Natural killer cell (primary cell): ENCODE measurements around the gene ATP2A2. TPM values are rescaled to one million over a fixed set of nuclear protein-coding genes. Genes with fewer than 3 reads are reported as not detected.

ENCODE experiments used
- ATAC-seq, 3 donors: fragments of 150-1000 bp in 2 of 3; fragments of 200-7000 bp in 1 of 3; cut with Tn5 transposase; 1 replicate in 1 of 3; 2 replicates in 2 of 3; pipeline ENCODE4 v1.10.0; 2021; ENCODE audit warnings: mild to moderate bottlenecking in 2 of 3, moderate library complexity in 2 of 3
- DNase-seq, 2 donors: peaks; one replicate each; pipeline versions ENCODE4 v3.0.0 to v3.0.0-alpha.2; 2013 to 2021; ENCODE audit warnings: mixed read lengths in 1 of 2
- H3K27ac ChIP-seq: one replicate; pipeline ENCODE4 v1.5.1; 2013; ENCODE audit warnings: mild to moderate bottlenecking, low read length
- H3K27me3 ChIP-seq: one replicate; pipeline ENCODE4 v1.6.1; 2013; ENCODE audit warnings: low read length; ENCODE audit not compliant: control insufficient read depth, insufficient read depth
- H3K36me3 ChIP-seq: one replicate; pipeline ENCODE4 v1.6.1; 2013; ENCODE audit warnings: low read length; ENCODE audit not compliant: control insufficient read depth, insufficient read depth
- H3K4me1 ChIP-seq: one replicate; pipeline ENCODE4 v1.6.1; 2013; ENCODE audit warnings: low read length; ENCODE audit not compliant: control insufficient read depth, insufficient read depth
- H3K4me3 ChIP-seq: one replicate; pipeline ENCODE4 v1.5.1; 2013; ENCODE audit warnings: low read length
- H3K9me3 ChIP-seq: one replicate; pipeline ENCODE4 v1.6.1; 2013; ENCODE audit warnings: low read length; ENCODE audit not compliant: control insufficient read depth, insufficient read depth
- H3K27ac Mint-ChIP-seq, 2 donors: one replicate each; pipeline ENCODE4 v1.8.0; 2022; ENCODE audit warnings: mild to moderate bottlenecking in 2 of 2, mixed read lengths in 2 of 2, moderate library complexity in 1 of 2
- H3K27me3 Mint-ChIP-seq, 2 donors: one replicate each; pipeline ENCODE4 v1.8.0; 2022; ENCODE audit warnings: low read depth in 2 of 2, mixed read lengths in 2 of 2
- H3K36me3 Mint-ChIP-seq: one replicate; pipeline ENCODE4 v1.8.0; 2022; ENCODE audit warnings: mixed read lengths
- H3K4me1 Mint-ChIP-seq, 2 donors: one replicate each; pipeline ENCODE4 v1.8.0; 2022; ENCODE audit warnings: mixed read lengths in 2 of 2
- H3K4me3 Mint-ChIP-seq: one replicate; pipeline ENCODE4 v1.8.0; 2022; ENCODE audit warnings: mild to moderate bottlenecking, moderate library complexity, mixed read lengths
- H3K9me3 Mint-ChIP-seq, 2 donors: one replicate each; pipeline ENCODE4 v1.8.0; 2022; ENCODE audit warnings: mixed read lengths in 2 of 2
- WGBS: methylation state at CpG from one replicate; pipeline ENCODE4 v1.1.7; 2013; ENCODE audit warnings: missing lambda C conversion rate; ENCODE audit not compliant: insufficient coverage; 5-methylcytosine and 5-hydroxymethylcytosine counted together
- intact Hi-C: fragments of 100-400 bp; cut with micrococcal nuclease; formaldehyde crosslinking; loops from one replicate; pipeline ENCODE4 v1.14.2; 2022
- total RNA-seq, 4 donors: library from RNA; stranded (reverse); fragments of 120-200 nt in 1 of 4; gene quantifications; one replicate each; pipeline versions ENCODE4 v1.2.3 to v1.2.4, GENCODE V29; 2013 to 2022
- TF ChIP-seq, protein P1 (sequence below): fragments of 200-600 bp; IDR thresholded peaks from one replicate; pipeline ENCODE4 v1.8.0; 2022; ENCODE audit warnings: antibody characterized with exemption

Gene ATP2A2
- total RNA-seq, 3 donors from 2014 or later (not counting 1 experiment from before 2014, with no cell fraction given) = 118 to 140 (median 123) TPM

DNA sequence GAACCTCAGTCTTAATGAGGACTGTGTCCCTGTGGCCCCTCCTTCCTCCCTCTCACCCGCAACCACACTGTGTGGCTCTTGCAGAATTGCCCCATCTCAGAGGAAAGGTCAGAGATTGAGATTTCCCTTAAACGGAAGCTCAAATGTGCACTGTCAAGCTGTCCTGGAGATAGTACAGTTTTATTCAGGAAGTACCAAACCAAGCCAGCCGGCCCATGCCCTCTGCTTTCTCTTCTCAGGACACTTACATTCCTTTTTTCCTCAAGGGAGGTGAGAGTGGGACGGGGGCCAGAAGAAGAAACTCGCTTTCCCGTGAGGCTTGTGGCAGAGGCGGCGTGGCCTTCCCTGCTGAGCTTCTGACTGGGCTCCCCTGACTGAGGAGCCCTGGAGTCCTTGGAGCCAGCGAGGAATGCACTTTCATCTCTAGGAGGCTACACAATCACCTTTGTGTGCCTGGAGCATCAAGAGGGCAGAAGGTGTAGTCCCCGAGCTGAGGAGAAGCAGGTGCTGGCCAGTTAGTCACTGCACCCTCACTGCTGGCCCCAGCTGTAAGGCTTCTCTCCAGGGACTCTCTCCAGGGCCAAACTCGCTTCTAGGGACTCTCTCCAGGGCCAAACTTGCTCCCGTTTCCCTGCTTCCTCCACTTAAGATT lies 24.1 kb upstream of the ATP2A2 start:
- Histone ChIP-seq H3K27ac (no peak overlapping the region), H3K9me3 (no peaks in the 10 kb centered on the region), H3K4me1 (peaks cover 7% of the 10 kb centered on the region), H3K4me3 (no peak overlapping the region), H3K27me3 (no peaks in the 10 kb centered on the region), H3K36me3 (no peaks in the 10 kb centered on the region)
- H3K4me3 Mint-ChIP-seq = no peak overlapping the region
- ATAC-seq (peak in 2 of 3 donors; percentile 68 to 91), DNase-seq (no peak)
- 61% methylated on average over 12 of the region's 12 CpGs for WGBS
- no peaks in the 10 kb centered on the region for H3K9me3 Mint-ChIP-seq
- peak overlapping the region in 1 of 2 donors; percentile 20 for H3K27ac Mint-ChIP-seq
- no peaks in the 10 kb centered on the region for H3K36me3 Mint-ChIP-seq
- TF ChIP-seq, protein P1, sequence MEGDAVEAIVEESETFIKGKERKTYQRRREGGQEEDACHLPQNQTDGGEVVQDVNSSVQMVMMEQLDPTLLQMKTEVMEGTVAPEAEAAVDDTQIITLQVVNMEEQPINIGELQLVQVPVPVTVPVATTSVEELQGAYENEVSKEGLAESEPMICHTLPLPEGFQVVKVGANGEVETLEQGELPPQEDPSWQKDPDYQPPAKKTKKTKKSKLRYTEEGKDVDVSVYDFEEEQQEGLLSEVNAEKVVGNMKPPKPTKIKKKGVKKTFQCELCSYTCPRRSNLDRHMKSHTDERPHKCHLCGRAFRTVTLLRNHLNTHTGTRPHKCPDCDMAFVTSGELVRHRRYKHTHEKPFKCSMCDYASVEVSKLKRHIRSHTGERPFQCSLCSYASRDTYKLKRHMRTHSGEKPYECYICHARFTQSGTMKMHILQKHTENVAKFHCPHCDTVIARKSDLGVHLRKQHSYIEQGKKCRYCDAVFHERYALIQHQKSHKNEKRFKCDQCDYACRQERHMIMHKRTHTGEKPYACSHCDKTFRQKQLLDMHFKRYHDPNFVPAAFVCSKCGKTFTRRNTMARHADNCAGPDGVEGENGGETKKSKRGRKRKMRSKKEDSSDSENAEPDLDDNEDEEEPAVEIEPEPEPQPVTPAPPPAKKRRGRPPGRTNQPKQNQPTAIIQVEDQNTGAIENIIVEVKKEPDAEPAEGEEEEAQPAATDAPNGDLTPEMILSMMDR = no peak
- peaks cover 0 to 5% of the 10 kb centered on the region in 2 donors for H3K4me1 Mint-ChIP-seq
- intact Hi-C loops = no loop called here
- no peaks in the 10 kb centered on the region for H3K27me3 Mint-ChIP-seq

GRCh38 chr12:110258466-110258865 lies 22.6 kb upstream of the ATP2A2 start:
- TF ChIP-seq, protein P1 = no peak
- intact Hi-C loops = no loop called here
- no peaks in the 10 kb centered on the region for H3K9me3 Mint-ChIP-seq
- H3K27ac Mint-ChIP-seq = no peak overlapping the region
- 85% methylated on average over 12 of the region's 12 CpGs for WGBS
- no peak overlapping the region for H3K4me3 ChIP-seq
- DNase-seq = no peak
- no peaks in the 10 kb centered on the region for H3K27me3 ChIP-seq
- peaks cover 0 to 4% of the 10 kb centered on the region in 2 donors for H3K27me3 Mint-ChIP-seq
- no peak overlapping the region for H3K27ac ChIP-seq
- H3K4me1 ChIP-seq = peaks cover 7% of the 10 kb centered on the region
- no peak overlapping the region for H3K4me3 Mint-ChIP-seq
- H3K4me1 Mint-ChIP-seq = peaks cover 0 to 5% of the 10 kb centered on the region in 2 donors
- no peaks in the 10 kb centered on the region for H3K9me3 ChIP-seq
- ATAC-seq = no peak
- H3K36me3 ChIP-seq = no peaks in the 10 kb centered on the region
- no peaks in the 10 kb centered on the region for H3K36me3 Mint-ChIP-seq

DNA sequence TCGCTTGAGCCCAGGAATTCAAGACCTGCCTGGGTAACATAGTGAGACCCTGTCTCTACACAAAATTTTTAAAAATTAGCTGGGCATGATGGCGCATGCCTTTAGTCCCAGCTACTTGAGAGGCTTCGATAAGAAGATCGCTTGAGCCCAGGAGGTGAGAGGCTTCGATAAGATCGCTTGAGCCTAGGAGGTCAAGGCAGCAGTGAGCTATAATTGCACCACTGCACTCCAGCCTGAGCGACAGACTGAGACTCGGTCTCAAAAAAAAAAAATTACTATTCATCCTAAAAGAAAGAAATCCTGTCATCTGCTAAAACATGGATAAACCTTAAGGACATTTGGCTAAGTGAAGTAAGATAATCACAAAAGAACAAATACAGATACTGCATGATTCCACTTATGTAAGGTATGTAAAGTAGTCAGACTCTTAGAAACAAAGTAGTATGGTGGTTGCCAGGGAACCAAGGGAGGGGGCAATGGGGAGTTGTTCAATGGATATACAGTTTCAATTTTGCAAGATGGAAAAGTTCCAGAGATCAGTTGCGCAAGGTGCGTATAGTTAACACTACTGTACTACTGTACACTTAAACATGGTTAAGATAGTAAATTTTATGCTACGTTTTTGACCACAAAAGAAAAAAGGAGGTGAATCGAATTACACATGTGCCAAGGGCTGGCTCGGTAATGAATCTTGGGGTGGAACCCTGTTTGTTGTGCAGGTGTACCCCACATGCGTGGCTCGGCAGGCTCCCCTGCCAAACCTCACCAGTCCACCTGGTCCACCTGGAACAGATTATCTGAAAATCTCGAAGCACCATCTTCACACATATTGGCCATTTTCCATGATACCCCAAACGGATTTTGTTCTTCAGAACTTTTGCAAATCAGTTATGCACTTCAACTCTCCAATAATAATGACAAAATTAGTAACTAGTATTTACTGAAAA lies 18.3 kb upstream of the ATP2A2 start:
- 86% methylated on average over 15 of the region's 17 CpGs for WGBS
- H3K4me1 ChIP-seq = no peaks in the 10 kb centered on the region
- no peak overlapping the region for H3K27ac Mint-ChIP-seq
- no peak overlapping the region for H3K4me3 ChIP-seq
- DNase-seq = no peak
- no peak overlapping the region for H3K4me3 Mint-ChIP-seq
- TF ChIP-seq, protein P1 = no peak
- no peak for ATAC-seq
- intact Hi-C loops = no loop called here
- H3K27ac ChIP-seq = no peak overlapping the region
- H3K27me3 Mint-ChIP-seq = peaks cover 2 to 4% of the 10 kb centered on the region in 2 donors
- no peaks in the 10 kb centered on the region for H3K36me3 Mint-ChIP-seq
- H3K9me3 Mint-ChIP-seq = no peaks in the 10 kb centered on the region
- H3K27me3 ChIP-seq = no peaks in the 10 kb centered on the region
- no peaks in the 10 kb centered on the region for H3K36me3 ChIP-seq
- H3K9me3 ChIP-seq = no peaks in the 10 kb centered on the region
- no peaks in the 10 kb centered on the region for H3K4me1 Mint-ChIP-seq
